H9 (cell line): ENCODE data around the gene PYGO2. TPM values are rescaled to one million over a fixed set of nuclear protein-coding genes. Genes with fewer than 3 reads are reported as not detected.

Experiments
- DNase-seq: peaks from one replicate; pipeline ENCODE4 v3.0.0-alpha.2; 2017
- H2AFZ ChIP-seq: one replicate; pipeline ENCODE4 v1.6.1; 2013; ENCODE audit warnings: mild to moderate bottlenecking, low read length, control low read depth, moderate library complexity
- H2AK5ac ChIP-seq: 2 replicates; pipeline ENCODE4 v1.6.1; 2013; ENCODE audit warnings: low read length, control low read depth, mixed read lengths; ENCODE audit not compliant: insufficient read length
- H2BK120ac ChIP-seq: one replicate; pipeline ENCODE4 v1.6.1; 2013; ENCODE audit warnings: low read depth, mild to moderate bottlenecking, low read length, control low read depth, inconsistent platforms; ENCODE audit not compliant: poor library complexity, severe bottlenecking
- H2BK12ac ChIP-seq: 2 replicates; pipeline ENCODE4 v1.6.1; 2013; ENCODE audit warnings: low read length, control low read depth, mixed read lengths, low read depth; ENCODE audit not compliant: insufficient read length
- H2BK15ac ChIP-seq: 2 replicates; pipeline ENCODE4 v1.6.1; 2013; ENCODE audit warnings: low read depth, low read length, control low read depth
- H2BK20ac ChIP-seq: one replicate; pipeline ENCODE4 v1.6.1; 2013; ENCODE audit warnings: low read depth, mild to moderate bottlenecking, low read length, control low read depth, inconsistent platforms; ENCODE audit not compliant: poor library complexity, severe bottlenecking
- H2BK5ac ChIP-seq: 2 replicates; pipeline ENCODE4 v1.6.1; 2013; ENCODE audit warnings: low read length, control low read depth, mixed read lengths; ENCODE audit not compliant: insufficient read length
- H3K14ac ChIP-seq: 2 replicates; pipeline ENCODE4 v1.6.1; 2013; ENCODE audit warnings: low read length, control low read depth; ENCODE audit not compliant: insufficient read depth
- H3K18ac ChIP-seq: 2 replicates; pipeline ENCODE4 v1.6.1; 2013; ENCODE audit warnings: low read depth, mild to moderate bottlenecking, mixed read lengths, low read length, control low read depth; ENCODE audit not compliant: insufficient read length
- H3K23ac ChIP-seq: 2 replicates; pipeline ENCODE4 v1.6.1; 2013; ENCODE audit warnings: low read length, control low read depth, mixed read lengths, low read depth; ENCODE audit not compliant: insufficient read length
- H3K23me2 ChIP-seq: 2 replicates; pipeline ENCODE4 v1.6.1; 2013; ENCODE audit warnings: low read depth, mild to moderate bottlenecking, mixed read lengths, low read length, control low read depth; ENCODE audit not compliant: insufficient read length, poor library complexity, severe bottlenecking
- H3K27ac ChIP-seq: 2 replicates; pipeline ENCODE4 v1.5.1; 2013; ENCODE audit warnings: low read length, control low read depth, mixed read lengths, low read depth; ENCODE audit not compliant: insufficient read length
- H3K27me3 ChIP-seq: 2 replicates; pipeline ENCODE4 v1.6.1; 2013; ENCODE audit warnings: low read length, control low read depth, inconsistent platforms; ENCODE audit not compliant: insufficient read depth
- H3K4ac ChIP-seq: 2 replicates; pipeline ENCODE4 v1.6.1; 2013; ENCODE audit warnings: low read depth, mild to moderate bottlenecking, control low read depth, inconsistent platforms, low read length, moderate library complexity
- H3K4me1 ChIP-seq: 2 replicates; pipeline ENCODE4 v1.6.1; 2013; ENCODE audit warnings: low read length, control low read depth, inconsistent platforms; ENCODE audit not compliant: insufficient read depth
- H3K4me2 ChIP-seq: 2 replicates; pipeline ENCODE4 v1.6.1; 2013; ENCODE audit warnings: low read length, control low read depth, mixed read lengths; ENCODE audit not compliant: insufficient read length, insufficient read depth
- H3K56ac ChIP-seq: 2 replicates; pipeline ENCODE4 v1.6.1; 2013; ENCODE audit warnings: low read depth, mild to moderate bottlenecking, mixed read lengths, low read length, control low read depth; ENCODE audit not compliant: insufficient read length
- H3K79me1 ChIP-seq: 2 replicates; pipeline ENCODE4 v1.6.1; 2013; ENCODE audit warnings: low read depth, mild to moderate bottlenecking, moderate library complexity, low read length, control low read depth, inconsistent platforms; ENCODE audit not compliant: insufficient read depth, poor library complexity, severe bottlenecking
- H3K79me2 ChIP-seq: 2 replicates; pipeline ENCODE4 v1.6.1; 2013; ENCODE audit warnings: low read length, control low read depth, inconsistent platforms; ENCODE audit not compliant: insufficient read depth
- H3K9ac ChIP-seq: 2 replicates; pipeline ENCODE4 v1.6.1; 2013; ENCODE audit warnings: low read length, control low read depth, mixed read lengths; ENCODE audit not compliant: insufficient read length; ENCODE audit errors: extremely low read depth
- H3K9me3 ChIP-seq: one replicate; pipeline ENCODE4 v1.6.1; 2013; ENCODE audit warnings: low read depth, low read length, inconsistent platforms; ENCODE audit not compliant: control insufficient read depth
- H3T11ph ChIP-seq: one replicate; pipeline ENCODE4 v1.6.1; 2013; ENCODE audit warnings: mild to moderate bottlenecking, low read length, control low read depth, inconsistent platforms
- H4K20me1 ChIP-seq: one replicate; pipeline ENCODE4 v1.6.1; 2013; ENCODE audit not compliant: control insufficient read depth, insufficient read length, insufficient read depth
- H4K5ac ChIP-seq: 2 replicates; pipeline ENCODE4 v1.6.1; 2013; ENCODE audit warnings: low read depth, mild to moderate bottlenecking, mixed read lengths, low read length, control low read depth; ENCODE audit not compliant: insufficient read length
- H4K8ac ChIP-seq: replicated peaks from 2 replicates; pipeline ENCODE4 v1.6.1; 2013; ENCODE audit warnings: low read length, control low read depth, mixed read lengths, low read depth; ENCODE audit not compliant: insufficient read length
- H4K91ac ChIP-seq: 2 replicates; pipeline ENCODE4 v1.6.1; 2013; ENCODE audit warnings: low read depth, mild to moderate bottlenecking, moderate library complexity, mixed read lengths, low read length, control low read depth; ENCODE audit not compliant: insufficient read length
- H3K27ac Mint-ChIP-seq, 3 experiments: 2 replicates in 2 of 3; 3 replicates in 1 of 3; pipeline ENCODE4 v1.8.0; 2020 to 2021; ENCODE audit warnings: mixed read lengths in 3 of 3, mild to moderate bottlenecking in 1 of 3, moderate library complexity in 1 of 3
- H3K27me3 Mint-ChIP-seq: 2 replicates; pipeline ENCODE4 v1.8.0; 2021; ENCODE audit warnings: low read depth, mild to moderate bottlenecking, moderate library complexity, mixed read lengths
- H3K36me3 Mint-ChIP-seq, 3 experiments: 2 replicates in 2 of 3; 3 replicates in 1 of 3; pipeline ENCODE4 v1.8.0; 2020 to 2021; ENCODE audit warnings: low read depth in 3 of 3, mixed read lengths in 3 of 3; ENCODE audit not compliant: insufficient read depth in 1 of 3
- H3K4me1 Mint-ChIP-seq, 2 experiments: 2 replicates each; pipeline ENCODE4 v1.8.0; 2020; ENCODE audit warnings: mixed read lengths in 2 of 2
- H3K4me3 Mint-ChIP-seq, 2 experiments: 2 replicates in 1 of 2; 3 replicates in 1 of 2; pipeline ENCODE4 v1.8.0; 2020 to 2021; ENCODE audit warnings: mild to moderate bottlenecking in 2 of 2, mixed read lengths in 2 of 2, moderate library complexity in 1 of 2
- H3K9me3 Mint-ChIP-seq, 2 experiments: 2 replicates in 1 of 2; 3 replicates in 1 of 2; pipeline ENCODE4 v1.8.0; 2020; ENCODE audit warnings: mild to moderate bottlenecking in 2 of 2, mixed read lengths in 2 of 2, moderate library complexity in 1 of 2
- WGBS: extraction: QIAGEN DNeasy Blood & Tissue Kit; methylation state at CpG from one replicate; pipeline ENCODE4 v1.1.7; 2013; ENCODE audit warnings: missing lambda C conversion rate, low lambda C conversion rate, mixed read lengths; ENCODE audit not compliant: insufficient read length; ENCODE audit errors: extremely low coverage; 5-methylcytosine and 5-hydroxymethylcytosine counted together
- total RNA-seq: library from RNA; stranded (reverse); gene quantifications from 2 replicates; pipeline ENCODE4 v1.2.1, GENCODE V29; 2021
- TF ChIP-seq, protein P1 (sequence below): fragments of 200-600 bp; sonication (generic); conservative IDR thresholded peaks from 3 replicates; pipeline ENCODE4 v1.8.0; 2021; ENCODE audit warnings: antibody characterized with exemption, mild to moderate bottlenecking

PYGO2 gene
- total RNA-seq, 1 experiment from 2014 or later = 38.7 TPM

DNA sequence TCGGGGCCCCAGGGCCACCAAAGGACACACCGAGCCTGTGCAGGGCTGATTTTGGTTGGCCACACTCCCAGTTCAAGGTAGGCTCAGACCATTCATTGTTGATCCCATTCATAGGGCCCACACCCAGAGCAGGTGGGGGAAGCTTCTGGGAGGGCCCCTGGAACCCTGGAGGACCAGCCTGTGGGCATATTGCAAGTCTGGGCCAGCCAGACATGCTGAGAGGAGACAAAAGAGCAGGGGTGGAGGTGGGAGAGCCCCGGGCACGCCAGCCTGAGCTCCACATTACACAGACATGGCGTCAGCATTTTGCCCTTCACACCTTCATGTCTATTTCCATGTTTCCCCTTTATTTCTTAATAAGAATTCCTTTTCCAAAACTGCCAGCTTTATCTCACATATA lies 50.7 kb downstream of the PYGO2 start:
- Histone ChIP-seq H3K79me2 (no peaks in the 10 kb centered on the region), H3K18ac (no peak overlapping the region), H3K79me1 (no peaks in the 10 kb centered on the region), H2BK120ac (no peak overlapping the region), H3K14ac (no peak overlapping the region), H4K8ac (no peak overlapping the region), H2BK15ac (no peak overlapping the region), H4K5ac (no peak overlapping the region), H3K4me1 (no peaks in the 10 kb centered on the region), H2BK12ac (no peak overlapping the region), H2BK5ac (no peak overlapping the region), H4K91ac (no peak overlapping the region), H3K9ac (no peak overlapping the region), H3K23ac (no peak overlapping the region), H2AFZ (no peak overlapping the region), H3K23me2 (no peaks in the 10 kb centered on the region), H3K9me3 (peaks cover 7% of the 10 kb centered on the region), H3K27ac (no peak overlapping the region), H3K56ac (no peak overlapping the region), H2BK20ac (no peak overlapping the region), H3K4ac (no peak overlapping the region), H3K4me2 (no peak overlapping the region), H3K27me3 (no peaks in the 10 kb centered on the region), H2AK5ac (no peak overlapping the region), H3T11ph (no peak overlapping the region), H4K20me1 (no peaks in the 10 kb centered on the region)
- no peak overlapping the region for H3K27ac Mint-ChIP-seq
- no peak overlapping the region for H3K4me3 Mint-ChIP-seq
- H3K27me3 Mint-ChIP-seq = peaks cover 11% of the 10 kb centered on the region
- H3K9me3 Mint-ChIP-seq = peaks cover 20 to 24% of the 10 kb centered on the region in 2 experiments
- peaks cover 0 to 4% of the 10 kb centered on the region in 2 experiments; a peak in 1 of 4 replicates for H3K4me1 Mint-ChIP-seq
- no peak for DNase-seq
- peaks cover 3 to 18% (median 9%) of the 10 kb centered on the region in 3 experiments; a peak in 5 of 7 replicates for H3K36me3 Mint-ChIP-seq
- TF ChIP-seq, protein P1, sequence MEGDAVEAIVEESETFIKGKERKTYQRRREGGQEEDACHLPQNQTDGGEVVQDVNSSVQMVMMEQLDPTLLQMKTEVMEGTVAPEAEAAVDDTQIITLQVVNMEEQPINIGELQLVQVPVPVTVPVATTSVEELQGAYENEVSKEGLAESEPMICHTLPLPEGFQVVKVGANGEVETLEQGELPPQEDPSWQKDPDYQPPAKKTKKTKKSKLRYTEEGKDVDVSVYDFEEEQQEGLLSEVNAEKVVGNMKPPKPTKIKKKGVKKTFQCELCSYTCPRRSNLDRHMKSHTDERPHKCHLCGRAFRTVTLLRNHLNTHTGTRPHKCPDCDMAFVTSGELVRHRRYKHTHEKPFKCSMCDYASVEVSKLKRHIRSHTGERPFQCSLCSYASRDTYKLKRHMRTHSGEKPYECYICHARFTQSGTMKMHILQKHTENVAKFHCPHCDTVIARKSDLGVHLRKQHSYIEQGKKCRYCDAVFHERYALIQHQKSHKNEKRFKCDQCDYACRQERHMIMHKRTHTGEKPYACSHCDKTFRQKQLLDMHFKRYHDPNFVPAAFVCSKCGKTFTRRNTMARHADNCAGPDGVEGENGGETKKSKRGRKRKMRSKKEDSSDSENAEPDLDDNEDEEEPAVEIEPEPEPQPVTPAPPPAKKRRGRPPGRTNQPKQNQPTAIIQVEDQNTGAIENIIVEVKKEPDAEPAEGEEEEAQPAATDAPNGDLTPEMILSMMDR = no peak
- no CpG with 5 or more reads among the region's 5 CpGs for WGBS
